GM21723 (cell line): ENCODE results near the gene TMEM235.
"Not testable (repeated sequence)": the region's sequence is repeated elsewhere in the genome, so short reads cannot be mapped to it uniquely, and the experiment has no call there.

Experiments used
- ATAC-seq: cut with Tn5 transposase; IDR thresholded peaks from one replicate; pipeline ENCODE4 v1.9.1; 2021; ENCODE audit warnings: mild to moderate bottlenecking, moderate library complexity; ENCODE audit not compliant: unreplicated experiment

TMEM235 gene

DNA sequence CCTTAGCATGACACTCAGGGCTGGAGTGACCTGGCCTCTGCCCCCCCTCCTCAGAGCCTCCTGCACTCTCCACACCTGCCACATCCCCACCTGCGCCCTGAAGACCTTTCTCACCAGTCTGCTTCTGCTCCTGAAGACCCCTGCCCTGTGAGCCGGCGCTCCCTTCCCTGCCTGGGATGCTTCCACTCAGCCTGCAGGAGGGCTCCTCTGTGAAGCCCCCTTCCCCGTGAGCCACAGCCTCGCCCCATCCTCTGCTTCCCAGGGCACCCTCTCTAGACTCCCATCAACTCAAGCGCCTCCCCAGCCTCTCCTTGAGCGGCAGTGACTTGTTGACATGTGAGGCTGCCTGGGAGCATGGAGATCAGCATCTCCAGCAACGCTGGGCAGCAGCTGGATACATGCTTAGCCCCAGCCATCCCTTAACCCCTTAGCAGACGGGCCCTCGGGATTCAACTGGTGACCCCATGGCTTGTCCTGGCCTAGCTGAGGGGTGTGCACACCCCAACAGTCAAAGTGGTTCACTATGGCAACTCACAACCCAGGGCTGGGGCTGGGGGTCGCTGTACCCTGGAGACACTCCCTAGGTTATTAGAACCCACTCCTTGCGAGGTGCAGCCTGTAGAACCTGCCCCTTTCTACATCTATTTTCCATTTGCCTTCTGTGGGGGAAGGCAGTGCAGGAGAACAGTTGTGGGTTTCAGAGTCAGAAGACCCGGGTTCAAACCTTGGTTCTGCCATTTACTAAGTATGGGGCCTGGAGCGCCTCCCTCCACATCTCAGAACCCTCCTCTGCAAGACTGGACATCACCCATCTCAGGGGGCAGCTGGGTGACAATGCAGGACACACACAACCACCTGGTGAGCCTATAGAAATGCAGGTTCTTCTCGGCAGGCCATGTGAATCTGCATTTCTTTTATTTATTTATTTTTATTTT is 21.5 kb downstream of the TMEM235 start:
- no peak for ATAC-seq

DNA sequence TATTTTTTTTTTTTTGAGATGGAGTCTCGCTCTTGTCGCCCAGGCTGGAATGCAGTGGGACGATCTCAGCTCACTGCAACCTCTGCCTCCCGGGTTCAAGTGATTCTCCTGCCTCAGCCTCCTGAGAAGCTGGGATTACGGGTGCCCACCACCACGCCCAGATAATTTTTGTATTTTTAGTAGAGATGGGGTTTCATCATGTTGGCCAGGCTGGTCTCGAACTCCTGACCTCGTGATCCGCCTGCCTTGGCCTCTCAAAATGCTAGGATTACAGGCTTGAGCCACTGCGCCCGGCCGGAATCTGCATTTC is 22.2 kb downstream of the TMEM235 start:
- ATAC-seq = not testable (repeated sequence)

DNA sequence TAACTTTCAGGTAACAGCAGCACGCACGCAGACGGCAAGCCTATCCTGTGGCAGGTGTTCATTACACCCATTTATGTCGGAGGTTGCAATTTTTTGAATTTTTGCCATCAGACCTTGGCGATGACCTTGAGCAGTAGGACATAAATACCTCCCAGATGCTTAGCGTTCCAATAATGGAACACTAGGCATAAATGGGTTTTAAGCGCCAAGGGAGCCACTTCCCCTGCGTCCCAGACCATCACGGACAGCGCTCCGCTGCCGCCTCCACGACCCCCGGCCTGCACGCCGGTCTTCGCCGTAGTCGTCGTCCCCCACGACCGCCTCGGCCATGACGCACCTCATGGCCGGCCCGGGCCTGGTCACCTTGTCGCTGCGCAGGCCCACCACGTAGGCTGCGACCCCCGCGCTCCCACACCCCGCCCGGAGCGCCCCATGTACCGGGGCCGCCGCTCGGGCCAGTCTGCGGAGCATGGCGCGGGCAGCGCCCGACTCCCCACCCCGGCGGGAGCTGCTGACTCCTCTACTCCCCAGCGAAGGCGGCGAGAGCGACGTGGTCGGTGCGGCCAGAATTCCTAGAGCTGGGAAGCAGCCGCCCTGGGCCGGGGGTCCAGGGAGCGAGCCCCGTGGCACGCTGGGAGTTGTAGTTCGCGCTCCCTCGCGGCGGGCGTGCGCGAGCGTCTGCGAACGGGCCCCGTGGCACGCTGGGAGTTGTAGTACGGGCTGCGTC is 22.7 kb downstream of the TMEM235 start:
- peak; percentile 45 for ATAC-seq

DNA sequence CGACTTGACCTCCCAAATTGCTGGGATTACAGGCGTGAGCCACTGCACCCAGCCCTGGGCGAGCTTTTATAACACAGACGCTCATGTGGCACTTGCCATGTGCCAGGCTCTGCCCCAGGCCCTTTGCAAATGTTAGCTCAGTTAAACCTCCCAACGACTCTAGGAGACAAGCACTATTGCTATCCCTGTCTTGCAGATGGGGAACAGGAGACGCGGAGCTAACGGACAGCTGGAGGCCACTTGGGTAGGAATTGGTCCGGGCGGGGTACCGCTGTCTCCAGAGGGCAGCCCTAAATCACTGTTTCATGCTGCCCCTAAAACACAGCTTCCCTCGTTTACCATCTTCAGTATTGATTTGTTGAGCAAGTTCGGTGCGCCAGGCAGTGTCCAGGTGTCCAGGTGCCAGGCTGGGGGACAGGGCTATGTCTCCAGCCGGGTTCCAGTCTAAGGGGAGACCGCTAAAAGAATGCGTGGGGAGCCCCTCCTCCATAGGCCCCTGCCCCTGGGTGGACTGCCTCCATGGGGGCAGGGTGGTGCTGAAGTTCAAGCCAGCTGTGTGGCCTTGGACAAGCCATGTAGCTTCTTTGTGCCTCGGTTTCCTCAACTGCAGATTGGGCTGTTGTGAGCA is 23.7 kb downstream of the TMEM235 start:
- ATAC-seq = no peak

DNA sequence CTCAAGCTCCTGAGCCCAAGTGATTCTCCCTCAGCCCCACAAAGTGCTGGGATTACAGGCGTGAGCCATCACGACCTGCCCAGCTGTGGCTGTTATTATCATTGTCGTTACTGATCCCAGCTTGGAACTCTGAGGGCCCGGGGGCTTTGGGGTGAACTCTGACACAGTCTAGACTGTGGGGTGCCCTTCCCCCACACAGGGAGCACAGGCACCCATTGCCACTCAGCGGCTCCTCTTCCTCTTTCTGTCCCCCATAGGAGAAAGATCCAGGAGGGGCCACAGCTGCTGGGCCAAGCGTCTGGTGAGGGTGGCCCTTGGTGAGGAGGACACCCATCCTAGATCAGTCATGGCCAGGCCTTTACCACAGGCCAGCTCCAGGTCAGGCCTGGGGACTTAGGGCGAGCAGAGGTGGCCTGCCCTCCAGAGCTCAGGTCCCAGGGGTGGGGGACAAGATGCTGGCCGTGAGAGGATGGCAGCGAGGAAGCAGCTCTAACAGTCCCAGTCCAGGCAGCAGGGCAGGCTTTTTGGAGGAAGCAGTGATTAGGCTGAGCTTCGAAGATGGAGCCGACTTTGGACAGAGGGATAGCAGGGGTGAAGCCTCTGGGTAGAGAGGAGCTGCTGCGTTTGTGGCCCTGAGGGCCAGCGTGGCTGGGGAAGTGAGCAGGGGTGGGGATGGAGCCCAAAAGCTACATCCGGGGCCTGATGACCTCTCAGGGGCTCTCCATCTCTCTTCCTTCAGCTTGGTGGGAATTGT is 24.7 kb downstream of the TMEM235 start:
- ATAC-seq = no peak

DNA sequence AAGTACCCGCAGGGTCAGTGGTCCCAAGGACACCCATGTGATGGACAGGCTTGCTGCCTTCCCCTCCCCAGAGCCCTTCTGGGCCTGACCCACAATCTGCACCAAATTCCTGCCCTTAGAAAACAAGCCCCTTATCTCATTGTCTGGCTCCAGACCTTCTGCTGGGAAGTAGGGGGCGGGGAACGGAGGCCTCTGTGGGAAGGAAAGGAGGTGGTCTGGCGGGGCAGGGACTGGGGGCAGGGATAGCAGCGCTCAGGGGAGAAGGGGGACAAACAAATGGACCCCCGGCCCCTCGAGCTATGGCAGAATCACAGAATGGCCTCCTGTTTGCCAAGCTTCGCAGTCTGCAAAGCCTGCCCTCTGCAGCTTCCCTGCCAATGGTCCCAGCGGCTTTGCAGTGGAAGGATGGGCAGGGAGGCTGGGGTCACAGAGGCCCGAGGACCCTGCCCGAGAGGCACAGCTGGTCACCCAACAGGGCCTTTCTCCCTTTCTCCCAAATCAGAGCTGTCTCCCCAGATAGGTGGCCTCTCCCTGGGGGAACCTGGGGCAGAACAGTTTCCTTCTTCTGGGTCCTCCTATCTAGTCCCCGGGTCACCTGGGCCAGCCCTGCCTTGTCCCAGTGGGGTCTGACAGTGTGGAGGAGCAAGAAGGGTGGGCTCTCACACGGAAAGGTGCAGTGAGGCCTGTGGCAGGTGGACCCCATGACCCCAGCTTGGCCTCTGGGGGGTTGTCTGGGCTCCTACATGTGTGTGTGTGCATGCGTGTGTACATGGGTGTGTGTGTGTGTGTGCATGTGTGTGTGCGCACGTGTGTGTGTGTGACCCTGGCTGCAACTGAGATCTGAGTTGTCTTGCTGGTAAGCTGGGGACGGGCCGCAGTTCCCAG is 25.5 kb downstream of the TMEM235 start:
- ATAC-seq = no peak

DNA sequence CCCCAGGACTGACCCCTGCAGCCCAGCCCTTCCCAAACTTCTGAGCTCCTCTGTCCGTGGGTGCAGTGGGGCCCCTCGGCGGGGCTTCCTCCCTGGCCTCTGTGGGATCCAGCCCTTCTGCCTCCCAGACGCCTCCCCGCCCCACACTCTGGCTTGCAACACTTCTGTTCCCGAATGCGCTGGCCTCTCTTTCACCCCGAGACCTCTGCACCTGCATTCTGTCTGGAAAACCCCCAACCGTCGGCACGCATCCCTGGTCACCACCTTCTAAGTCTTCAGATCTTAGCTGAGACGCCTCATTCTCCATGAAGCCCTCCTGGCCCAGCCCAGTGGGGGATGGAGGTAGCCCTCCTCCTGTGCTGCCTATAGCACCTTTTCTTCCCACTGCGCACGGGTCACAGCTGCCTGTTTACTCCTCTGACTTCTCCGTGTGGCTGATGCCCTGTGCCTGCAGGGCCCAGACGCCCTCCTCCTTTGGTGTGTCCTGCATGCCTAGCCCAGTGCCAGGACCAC is 26.4 kb downstream of the TMEM235 start:
- no peak for ATAC-seq

DNA sequence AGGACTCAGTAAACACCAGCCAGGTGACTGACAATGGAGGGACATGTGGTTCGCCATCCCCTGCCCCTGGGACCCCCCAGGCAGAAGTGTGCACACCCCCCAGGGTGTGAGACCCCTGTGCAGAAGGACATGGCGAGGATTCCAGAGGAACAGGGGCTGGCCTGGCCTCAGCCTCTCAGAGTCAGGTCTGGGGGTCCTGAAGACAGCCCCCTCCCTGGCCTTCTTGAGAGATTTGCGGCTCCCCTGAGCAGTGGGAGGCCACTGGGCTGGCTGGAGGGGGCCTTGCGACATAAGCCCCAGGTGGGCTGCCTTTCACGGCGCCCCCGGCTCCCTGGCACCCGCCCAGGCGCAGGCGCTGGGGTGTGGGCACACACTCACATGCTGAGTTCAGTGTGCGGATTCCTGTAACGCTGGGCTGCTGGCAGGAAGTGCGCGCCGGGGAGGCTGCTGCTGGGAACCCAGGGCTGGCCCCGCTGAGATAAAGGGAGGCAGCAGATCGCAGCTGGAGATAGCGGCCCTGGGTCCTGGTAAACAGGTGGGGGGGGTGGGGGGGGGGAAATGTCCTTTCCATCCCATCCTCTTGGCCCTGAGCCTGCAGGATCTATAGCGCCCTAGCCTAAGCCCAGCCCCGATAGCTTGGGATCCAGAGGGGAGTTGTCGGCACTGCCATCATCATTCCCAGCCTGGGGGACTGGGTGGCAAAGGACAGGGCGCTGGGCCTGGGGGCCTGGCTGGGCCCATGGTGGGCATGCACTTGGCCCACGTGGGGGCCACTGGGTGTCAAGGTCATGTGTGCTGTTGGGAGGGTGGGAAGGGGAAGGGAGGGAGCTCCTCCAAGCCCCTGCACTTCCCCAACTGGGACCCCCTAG is 27.1 kb downstream of the TMEM235 start:
- no peak for ATAC-seq

GRCh38 chr17:78259192-78259554 is 27.7 kb downstream of the TMEM235 start:
- no peak for ATAC-seq

DNA sequence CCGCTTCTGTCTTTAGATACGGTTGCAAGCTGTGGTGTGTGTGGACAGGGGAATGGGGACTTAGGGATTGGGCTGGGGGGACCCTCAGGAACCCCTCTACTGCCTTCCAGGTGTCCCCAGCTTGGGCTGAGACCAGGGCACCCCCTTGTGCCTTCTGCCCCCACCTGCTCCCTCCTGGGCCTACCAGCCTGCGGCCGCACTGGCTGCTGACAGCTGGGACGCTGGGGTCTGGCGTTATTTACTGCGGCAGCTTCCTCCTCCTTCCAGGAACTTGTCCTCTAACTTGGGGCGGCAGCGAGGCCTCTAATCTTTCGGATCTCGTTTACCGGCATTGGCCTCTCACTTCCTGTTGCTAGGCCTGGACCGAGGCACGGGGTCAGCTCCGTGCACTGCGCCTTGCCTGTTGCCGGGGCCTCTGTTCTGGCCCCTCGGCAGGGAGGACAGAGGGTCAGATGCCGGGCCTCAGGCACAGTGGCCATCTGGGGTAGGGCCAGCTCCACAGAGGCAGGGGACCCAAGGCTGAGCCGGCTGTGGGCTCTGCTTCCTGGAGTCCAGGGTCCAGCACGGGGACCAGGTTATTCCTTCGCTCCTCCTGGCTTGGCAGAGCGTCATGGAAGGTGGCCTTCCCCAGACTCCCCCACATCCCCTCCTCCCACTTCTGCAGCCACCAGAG is 31.8 kb downstream of the TMEM235 start:
- no peak for ATAC-seq

- no peak for ATAC-seq
These were observed 32.4 kb downstream of the TMEM235 start for GRCh38 chr17:78263736-78264340.

DNA sequence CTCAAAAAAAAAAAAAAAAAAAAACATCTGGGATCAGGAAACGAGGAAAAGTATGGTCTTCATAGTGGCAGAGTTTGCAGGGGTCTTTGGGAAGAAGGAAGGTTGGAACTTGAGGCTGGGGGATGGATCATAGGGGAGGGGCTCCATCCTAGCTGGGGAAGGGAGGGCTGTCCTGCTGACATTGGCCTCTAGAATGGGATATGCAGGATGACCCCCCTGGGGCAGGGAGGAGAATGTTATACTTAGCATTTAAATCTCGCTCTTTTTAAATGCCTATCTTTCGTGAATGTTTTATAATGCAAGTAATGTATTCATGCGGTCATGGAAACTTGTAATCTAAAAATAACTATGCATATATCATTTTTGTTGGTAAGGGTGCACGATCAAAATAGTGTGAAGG is 33.2 kb downstream of the TMEM235 start:
- no peak for ATAC-seq

GRCh38 chr17:78265121-78265520 is 33.7 kb downstream of the TMEM235 start:
- no peak for ATAC-seq

DNA sequence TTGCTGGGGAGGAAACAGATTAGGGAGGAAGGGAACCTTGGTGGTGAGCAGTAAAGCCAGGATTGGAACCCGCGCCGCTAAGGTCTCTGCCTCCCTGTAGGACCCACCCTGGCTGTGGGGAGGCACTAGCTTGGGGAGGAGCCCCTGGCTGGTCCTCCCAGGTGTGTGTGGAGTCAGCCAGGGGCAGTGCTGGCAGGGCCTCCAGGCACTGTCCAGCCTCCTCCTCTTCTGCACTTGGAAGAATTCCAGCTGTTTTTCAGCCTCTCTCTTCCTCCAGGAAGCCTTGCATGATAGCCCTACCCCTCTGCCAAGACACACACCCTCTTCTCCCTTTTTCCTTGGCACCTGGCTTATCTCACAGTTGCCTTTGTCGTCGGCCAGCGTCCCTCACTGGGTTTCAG is 34.8 kb downstream of the TMEM235 start:
- no peak for ATAC-seq

- no peak for ATAC-seq
These were observed 35.3 kb downstream of the TMEM235 start for GRCh38 chr17:78266771-78267170.

DNA sequence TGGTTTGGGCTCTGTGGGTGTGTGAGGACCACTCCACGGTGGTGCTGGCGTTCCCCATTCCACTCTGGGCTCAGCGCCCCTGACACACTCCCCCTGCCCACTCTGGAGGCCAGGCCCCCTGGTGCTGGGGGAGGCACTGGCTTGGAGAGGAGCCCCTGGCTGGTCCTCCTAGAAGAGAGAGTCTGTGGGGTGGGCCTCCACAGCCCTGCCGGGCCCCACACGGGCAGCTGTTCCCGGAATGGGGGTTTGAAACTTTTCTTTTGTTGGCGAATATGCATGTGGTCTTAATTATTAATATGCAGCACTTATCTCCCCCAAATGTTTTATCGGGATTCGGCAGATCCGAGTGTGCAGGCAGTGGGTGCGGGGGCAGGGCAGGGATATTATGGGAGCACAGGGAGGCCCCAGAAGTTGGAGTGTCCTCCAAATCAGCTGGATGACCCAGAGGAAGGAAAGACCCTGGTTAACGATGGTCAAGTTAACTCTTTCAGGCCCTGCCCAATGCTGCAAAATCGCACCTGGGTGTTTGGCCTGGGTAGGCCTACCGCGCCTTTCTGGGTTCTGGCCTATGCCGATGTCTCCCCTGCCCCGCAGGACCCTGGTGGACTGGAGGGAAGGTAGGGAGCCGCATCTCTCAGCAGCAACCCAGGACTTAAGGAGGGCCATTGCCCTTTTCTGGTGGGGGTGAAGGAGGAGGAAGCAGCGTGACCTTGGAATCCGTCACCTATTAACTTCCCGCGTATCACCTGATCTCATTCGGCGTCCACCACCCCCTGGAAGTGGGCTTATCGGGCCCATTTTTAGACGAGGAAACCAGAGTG is 36.0 kb downstream of the TMEM235 start:
- no peak for ATAC-seq

GRCh38 chr17:78268191-78268874 is 36.9 kb downstream of the TMEM235 start:
- no peak for ATAC-seq
